ENCODE measurements around the gene SSU72. TPM values are rescaled to one million over a fixed set of nuclear protein-coding genes. Genes with fewer than 3 reads are reported as not detected.
"Not testable (repeated sequence)": the region's sequence is repeated elsewhere in the genome, so short reads cannot be mapped to it uniquely, and the experiment has no call there.

Gene SSU72
- polyA plus RNA-seq, 1 of the 3 experiments (the other 2 are of a cell fraction) = 104 TPM

GRCh38 chr1:1511533-1512285 is 63.0 kb downstream of the SSU72 start, which contains the start of gene ATAD3A (continued):
- no peak for TF ChIP-seq CTCF (IDR thresholded peaks at IDR 0.05)
- no peak for TF ChIP-seq RAD21 (IDR thresholded peaks at IDR 0.05; ENCODE audit: low read length)
- TF ChIP-seq FOXM1 (IDR thresholded peaks at IDR 0.05; ENCODE audit: low read depth) = no peak
- TF ChIP-seq, protein P1, sequence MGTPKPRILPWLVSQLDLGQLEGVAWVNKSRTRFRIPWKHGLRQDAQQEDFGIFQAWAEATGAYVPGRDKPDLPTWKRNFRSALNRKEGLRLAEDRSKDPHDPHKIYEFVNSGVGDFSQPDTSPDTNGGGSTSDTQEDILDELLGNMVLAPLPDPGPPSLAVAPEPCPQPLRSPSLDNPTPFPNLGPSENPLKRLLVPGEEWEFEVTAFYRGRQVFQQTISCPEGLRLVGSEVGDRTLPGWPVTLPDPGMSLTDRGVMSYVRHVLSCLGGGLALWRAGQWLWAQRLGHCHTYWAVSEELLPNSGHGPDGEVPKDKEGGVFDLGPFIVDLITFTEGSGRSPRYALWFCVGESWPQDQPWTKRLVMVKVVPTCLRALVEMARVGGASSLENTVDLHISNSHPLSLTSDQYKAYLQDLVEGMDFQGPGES (IDR thresholded peaks at IDR 0.05; ENCODE audit: low read depth, low read length) = no peak
- peak; percentile 98 for TF ChIP-seq CHD2 (IDR thresholded peaks at IDR 0.05; ENCODE audit: low read length, partially characterized antibody)
- peak; percentile 88; the same call in 1 of the 2 replicates for TF ChIP-seq SIN3A (IDR thresholded peaks at IDR 0.05; ENCODE audit: borderline replicate concordance, low read depth, low read length)
- TF ChIP-seq FOSL2 (IDR thresholded peaks at IDR 0.05; ENCODE audit: borderline replicate concordance, low read depth) = no peak
- no peak for TF ChIP-seq TAF1 (IDR thresholded peaks at IDR 0.05; ENCODE audit: borderline replicate concordance, low read depth, low read length)
- TF ChIP-seq USF1 (IDR thresholded peaks at IDR 0.05; ENCODE audit: borderline replicate concordance, low read depth) = no peak
- TF ChIP-seq ZBTB33 (IDR thresholded peaks at IDR 0.05; ENCODE audit: borderline replicate concordance, low read depth) = peak; percentile 95
- no peak for TF ChIP-seq EZH2phosphoT487 (IDR thresholded peaks at IDR 0.05; ENCODE audit: borderline replicate concordance, low read depth)

DNA sequence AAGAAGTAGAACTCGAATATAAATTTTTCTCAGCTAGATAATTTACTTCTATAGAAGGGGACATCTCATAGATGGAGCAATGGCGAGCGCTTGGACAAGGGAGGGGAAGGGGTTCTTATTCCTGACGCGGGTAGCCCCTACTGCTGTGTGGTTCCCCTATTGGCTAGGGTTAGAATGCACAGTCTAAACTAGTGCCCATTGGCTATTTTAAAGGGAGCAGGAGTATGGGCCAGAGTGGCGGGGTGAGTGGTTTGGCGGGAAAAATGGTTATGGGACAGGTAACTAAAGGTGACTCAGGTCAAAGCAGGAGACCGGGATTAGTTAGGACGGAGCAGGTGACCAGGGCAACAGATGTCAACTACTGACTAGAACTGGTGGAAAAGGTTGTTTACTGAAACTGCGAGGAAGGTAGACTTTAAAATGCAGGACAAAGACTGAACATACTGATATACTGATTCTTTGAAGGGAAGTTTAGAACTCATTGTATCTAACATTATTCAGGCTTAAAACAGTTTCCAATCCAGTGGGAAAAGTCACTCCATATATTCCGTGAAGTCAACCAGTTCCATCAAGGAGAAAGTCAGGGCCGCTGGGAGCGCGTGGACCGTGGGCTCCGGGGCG is 63.6 kb downstream of the SSU72 start:
- Histone ChIP-seq H2AFZ (ENCODE audit: low read depth) (peak overlapping the region; percentile 79), H3K4me3 (ENCODE audit: low read depth in 2 of 2, low read length in 1 of 2) (peak overlapping the region; percentile 77 to 88), H3K79me2 (ENCODE audit: insufficient read depth) (peaks cover 28% of the 10 kb centered on the region; the same call in 1 of the 2 replicates), H3F3A (replicated peaks; ENCODE audit: insufficient read depth) (peaks cover 3% of the 10 kb centered on the region), H3K27me3 (ENCODE audit: insufficient read depth) (no peaks in the 10 kb centered on the region), H3K4me1 (ENCODE audit: control insufficient read depth in 1 of 2, insufficient read depth in 2 of 2, low read depth in 1 of 2, low read length in 1 of 2) (peaks cover 0 to 4% of the 10 kb centered on the region in 2 experiments; a peak in 1 of 4 replicates), H4K20me1 (ENCODE audit: insufficient read depth) (no peaks in the 10 kb centered on the region), H3K9ac (peak overlapping the region; percentile 96), H3K4me2 (peak overlapping the region; percentile 91), H3K27ac (ENCODE audit: low read depth in 2 of 2, low read length in 1 of 2) (peak overlapping the region; percentile 87 to 94), H3K9me2 (no peaks in the 10 kb centered on the region), H3K36me3 (replicated peaks in 1 of 2; ENCODE audit: control insufficient read depth in 1 of 2, insufficient read depth in 2 of 2, low read length in 1 of 2) (no peaks in the 10 kb centered on the region), H3K9me3 (no peaks in the 10 kb centered on the region)
- peak; percentile 52 for DNase-seq
- ChIA-PET CTCF (interaction anchor here (0.7 kb wide), 1 partner anchor 112 kb away, joined by 3 read pairs; the partner anchor contains the start of gene CCNL2), POLR2A (no interaction called here)
- 54% methylated on average over 10 of the region's 17 CpGs for WGBS (ENCODE audit: low lambda C conversion rate)
- no peak for TF ChIP-seq RXRA (IDR thresholded peaks at IDR 0.05; ENCODE audit: borderline replicate concordance, low read depth)
- TF ChIP-seq ELF1 (IDR thresholded peaks at IDR 0.05) = no peak
- peak; percentile 6; the same call in 1 of the 2 replicates for TF ChIP-seq CTCF (IDR thresholded peaks at IDR 0.05)
- TF ChIP-seq RFX5 (IDR thresholded peaks at IDR 0.05; ENCODE audit: low read length) = no peak
- TF ChIP-seq MXI1 (IDR thresholded peaks at IDR 0.05; ENCODE audit: low read depth, low read length) = no peak
- TF ChIP-seq JUND (IDR thresholded peaks at IDR 0.05) = no peak

DNA sequence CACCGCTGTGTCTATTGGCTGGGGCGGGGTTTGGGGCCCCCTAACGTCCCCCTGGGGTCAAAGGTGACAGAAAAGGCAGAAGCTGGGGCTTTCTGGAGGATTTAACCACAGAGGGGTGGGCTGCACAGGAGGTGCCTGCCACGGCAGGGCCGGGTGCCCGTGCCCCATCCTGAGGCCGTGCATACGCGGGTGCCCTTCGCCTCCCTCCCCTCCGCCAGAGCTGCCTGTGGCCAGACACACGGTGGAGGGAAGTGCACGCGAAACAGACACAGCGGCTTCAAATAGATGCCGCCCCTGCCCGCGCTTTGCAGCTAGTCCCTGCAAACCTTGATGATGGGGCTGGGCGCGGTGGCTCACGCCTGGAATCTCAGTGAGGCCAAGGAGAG is 65.2 kb downstream of the SSU72 start:
- H3K36me3 ChIP-seq (replicated peaks in 1 of 2; ENCODE audit: control insufficient read depth in 1 of 2, insufficient read depth in 2 of 2, low read length in 1 of 2); CTCF ChIA-PET; DNase-seq; H3K4me3 ChIP-seq (ENCODE audit: low read depth in 2 of 2, low read length in 1 of 2); H3K4me1 ChIP-seq (ENCODE audit: control insufficient read depth in 1 of 2, insufficient read depth in 2 of 2, low read depth in 1 of 2, low read length in 1 of 2); POLR2A ChIA-PET; H4K20me1 ChIP-seq (ENCODE audit: insufficient read depth); H3K9me3 ChIP-seq; H3K4me2 ChIP-seq; H3F3A ChIP-seq (replicated peaks; ENCODE audit: insufficient read depth); H3K9ac ChIP-seq; H3K9me2 ChIP-seq; H2AFZ ChIP-seq (ENCODE audit: low read depth); H3K27ac ChIP-seq (ENCODE audit: low read depth in 2 of 2, low read length in 1 of 2); H3K27me3 ChIP-seq (ENCODE audit: insufficient read depth): not testable (repeated sequence)
- WGBS (ENCODE audit: low lambda C conversion rate) = 98% methylated on average over 7 of the region's 21 CpGs
- H3K79me2 ChIP-seq (ENCODE audit: insufficient read depth) = peaks cover 15% of the 10 kb centered on the region; the same call in 1 of the 2 replicates

All from SK-N-SH (cell line).